Activated B cell treated with CpG ODN at 0.5 μM for 24 hours (primary cell): ENCODE data around the gene RSPH1. TPM values are rescaled to one million over a fixed set of nuclear protein-coding genes. Genes with fewer than 3 reads are reported as not detected.

Experiments
- ATAC-seq: fragments of 200-7000 bp; cut with Tn5 transposase; one replicate; pipeline ENCODE4 v1.10.0; 2021; ENCODE audit warnings: low read depth, mild to moderate bottlenecking, moderate library complexity
- CTCF ChIA-PET: fragments of 350-600 bp; sonication (Branson Sonifier 250); formaldehyde crosslinking; loops from one replicate; lab custom pipeline; 2021; ENCODE audit warnings: antibody characterized with exemption; lab: Charles Lee
- POLR2A ChIA-PET: fragments of 350-600 bp; sonication (Branson Sonifier 250); formaldehyde crosslinking; loops from one replicate; lab custom pipeline; 2021; ENCODE audit warnings: antibody characterized with exemption; lab: Charles Lee
- DNase-seq: peaks from one replicate; pipeline ENCODE4 v3.0.0; 2022
- H3K27ac Mint-ChIP-seq: one replicate; pipeline ENCODE4 v1.8.0; 2020; ENCODE audit warnings: mixed read lengths
- H3K27me3 Mint-ChIP-seq: one replicate; pipeline ENCODE4 v1.8.0; 2021; ENCODE audit warnings: mixed read lengths
- H3K36me3 Mint-ChIP-seq: one replicate; pipeline ENCODE4 v1.8.0; 2021; ENCODE audit warnings: low read depth, mixed read lengths
- H3K4me1 Mint-ChIP-seq: one replicate; pipeline ENCODE4 v1.8.0; 2021; ENCODE audit warnings: mixed read lengths
- H3K4me3 Mint-ChIP-seq: one replicate; pipeline ENCODE4 v1.8.0; 2020; ENCODE audit warnings: mild to moderate bottlenecking, mixed read lengths
- H3K9me3 Mint-ChIP-seq: one replicate; pipeline ENCODE4 v1.8.0; 2020; ENCODE audit warnings: mixed read lengths
- CTCF ChIP-seq: fragments of 200-600 bp; IDR thresholded peaks from one replicate; pipeline ENCODE4 v1.8.0; 2022; ENCODE audit warnings: antibody characterized with exemption, mild to moderate bottlenecking
- intact Hi-C: fragments of 100-400 bp; cut with micrococcal nuclease; formaldehyde crosslinking; loops from one replicate; pipeline ENCODE4 v1.15.1; 2024
- total RNA-seq: library from RNA; stranded (reverse); gene quantifications from 2 replicates; pipeline ENCODE4 v1.2.3, GENCODE V29; 2022

Gene RSPH1
- total RNA-seq, 1 donor from 2014 or later, result 0.38 TPM

GRCh38 chr21:42533963-42534355 lies 37.9 kb upstream of the RSPH1 start:
- CTCF ChIA-PET, result interaction anchor here (0.9 to 1.5 kb wide), 4 partner anchors 19 to 224 kb away, joined by 3 to 4 read pairs (median 3); no protein-coding TSS in a partner anchor
- DNase-seq (no peak), ATAC-seq (no peak)
- peaks cover 59% of the 10 kb centered on the region for H3K36me3 Mint-ChIP-seq
- H3K27ac Mint-ChIP-seq, result peak overlapping the region; percentile 90
- H3K9me3 Mint-ChIP-seq, result no peaks in the 10 kb centered on the region
- H3K27me3 Mint-ChIP-seq, result no peaks in the 10 kb centered on the region
- no peak for TF ChIP-seq CTCF
- peaks cover 85% of the 10 kb centered on the region for H3K4me1 Mint-ChIP-seq
- H3K4me3 Mint-ChIP-seq, result peak overlapping the region; percentile 83
- POLR2A ChIA-PET, result interaction anchor here (1.9 to 6.6 kb wide), 3 partner anchors 8 to 72 kb away, joined by 4 to 91 read pairs (median 82); partner anchors contain the start of gene SLC37A1
- intact Hi-C loops, result loop anchor here (10.0 kb wide), 1 partner anchor 529 kb away; no protein-coding TSS in a partner anchor

GRCh38 chr21:42533306-42533962 lies 37.4 kb upstream of the RSPH1 start:
- peak overlapping the region; percentile 90 for H3K27ac Mint-ChIP-seq
- H3K9me3 Mint-ChIP-seq, result no peaks in the 10 kb centered on the region
- ATAC-seq (no peak), DNase-seq (no peak)
- peaks cover 56% of the 10 kb centered on the region for H3K36me3 Mint-ChIP-seq
- peaks cover 85% of the 10 kb centered on the region for H3K4me1 Mint-ChIP-seq
- CTCF ChIA-PET, result interaction anchor here (1.0 to 1.5 kb wide), 3 partner anchors 19 to 224 kb away, joined by 3 to 4 read pairs (median 3); no protein-coding TSS in a partner anchor
- POLR2A ChIA-PET, result interaction anchor here (1.0 to 6.6 kb wide), 4 partner anchors 7 to 71 kb away, joined by 3 to 91 read pairs (median 43); partner anchors contain the start of gene SLC37A1
- no peaks in the 10 kb centered on the region for H3K27me3 Mint-ChIP-seq
- intact Hi-C loops, result loop anchor here (10.0 kb wide), 1 partner anchor 529 kb away; no protein-coding TSS in a partner anchor
- no peak for TF ChIP-seq CTCF
- H3K4me3 Mint-ChIP-seq, result peak overlapping the region; percentile 83

GRCh38 chr21:42532466-42533181 lies 36.6 kb upstream of the RSPH1 start:
- intact Hi-C loops, result loop anchor here (10.0 kb wide), 1 partner anchor 528 kb away; no protein-coding TSS in a partner anchor
- ATAC-seq (peak; percentile 7), DNase-seq (peak; percentile 60)
- no peak for TF ChIP-seq CTCF
- peak overlapping the region; percentile 83 for H3K4me3 Mint-ChIP-seq
- peaks cover 55% of the 10 kb centered on the region for H3K36me3 Mint-ChIP-seq
- H3K27ac Mint-ChIP-seq, result peak overlapping the region; percentile 90
- H3K27me3 Mint-ChIP-seq, result no peaks in the 10 kb centered on the region
- no peaks in the 10 kb centered on the region for H3K9me3 Mint-ChIP-seq
- CTCF ChIA-PET, result interaction anchor here (0.7 to 1.5 kb wide), 2 partner anchors 66 to 415 kb away, joined by 4 read pairs; no protein-coding TSS in a partner anchor
- peaks cover 90% of the 10 kb centered on the region for H3K4me1 Mint-ChIP-seq
- POLR2A ChIA-PET, result interaction anchor here (1.0 to 6.6 kb wide), 4 partner anchors 7 to 71 kb away, joined by 3 to 91 read pairs (median 43); partner anchors contain the start of gene SLC37A1

GRCh38 chr21:42531771-42532170 lies 35.7 kb upstream of the RSPH1 start:
- Mint-ChIP-seq H3K9me3 (no peaks in the 10 kb centered on the region), H3K27ac (peak overlapping the region; percentile 90), H3K4me1 (peaks cover 90% of the 10 kb centered on the region), H3K4me3 (no peak overlapping the region), H3K36me3 (peaks cover 52% of the 10 kb centered on the region), H3K27me3 (no peaks in the 10 kb centered on the region)
- ATAC-seq (no peak), DNase-seq (no peak)
- no peak for TF ChIP-seq CTCF
- ChIA-PET CTCF (interaction anchor here (0.5 kb wide), 1 partner anchor 25 kb away, joined by 3 read pairs; no protein-coding TSS in a partner anchor), POLR2A (interaction anchor here (6.6 kb wide), 1 partner anchor 18 kb away, joined by 91 read pairs; the partner anchor contains the start of gene SLC37A1)
- intact Hi-C loops, result loop anchor here (10.0 kb wide), 1 partner anchor 527 kb away; no protein-coding TSS in a partner anchor
